BJ (cell line): Measurements from ENCODE around the gene POLR1A. TPM values are rescaled to one million over a fixed set of nuclear protein-coding genes. Genes with fewer than 3 reads are reported as not detected.

Experiments
- CTCF ChIA-PET: fragments of 350-600 bp; formaldehyde crosslinking; extraction: SDS; loops from one replicate; lab custom pipeline; 2021; ENCODE audit warnings: antibody characterized with exemption, inconsistent platforms; lab: Yijun Ruan, JAX
- POLR2A ChIA-PET: fragments of 300-600 bp; sonication (Branson Sonifier 250); formaldehyde crosslinking; extraction: SDS; loops from one replicate; lab custom pipeline; 2021; ENCODE audit warnings: antibody characterized with exemption; lab: Charles Lee
- DNase-seq: peaks from one replicate; pipeline ENCODE4 v3.0.0-alpha.2; 2011; ENCODE audit warnings: low read depth
- H3K27me3 ChIP-seq: 2 replicates; pipeline ENCODE4 v1.6.0; 2011; ENCODE audit warnings: low read length; ENCODE audit not compliant: control insufficient read depth, insufficient read depth
- H3K36me3 ChIP-seq: 2 replicates; pipeline ENCODE4 v1.5.1; 2011; ENCODE audit warnings: low read length; ENCODE audit not compliant: control insufficient read depth, insufficient read depth
- H3K4me3 ChIP-seq: 2 replicates; pipeline ENCODE4 v1.5.1; 2011; ENCODE audit warnings: low read depth, mild to moderate bottlenecking, control low read depth, low read length
- CTCF ChIP-seq: IDR thresholded peaks from 2 replicates; pipeline ENCODE4 v1.5.1; 2011; ENCODE audit warnings: low read depth, mild to moderate bottlenecking, control low read depth, inconsistent platforms, low read length, moderate library complexity; ENCODE audit not compliant: insufficient read depth
- polyA plus RNA-seq: library from polyadenylated mRNA; depleted of rRNA; stranded (reverse); fragments of >200 nt; gene quantifications from 2 replicates; pipeline ENCODE4 v1.2.3, GENCODE V29; 2011

Gene POLR1A
- polyA plus RNA-seq, 1 experiment, result 8.0 TPM

DNA sequence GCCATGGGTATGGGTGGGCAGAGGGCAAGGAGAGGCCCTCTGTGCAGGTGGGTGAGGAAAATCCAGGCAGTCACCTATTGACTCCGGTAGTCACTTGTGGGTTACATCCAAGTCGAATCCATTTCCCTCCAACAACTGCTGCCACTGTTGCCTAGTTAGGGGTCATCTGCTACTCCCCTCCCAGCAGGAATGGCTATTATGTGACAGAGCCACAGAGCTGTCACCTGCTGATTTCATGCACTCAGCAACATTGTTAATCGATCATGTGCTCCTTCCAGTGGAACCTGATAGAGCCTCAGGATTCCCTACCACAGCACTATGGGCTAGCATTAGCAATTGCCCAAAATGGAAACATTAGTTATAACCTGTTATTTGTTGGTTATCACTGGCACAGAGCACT is 31.4 kb downstream of the POLR1A start:
- Histone ChIP-seq H3K27me3 (no peaks in the 10 kb centered on the region), H3K4me3 (no peak overlapping the region), H3K36me3 (peaks cover 21% of the 10 kb centered on the region)
- CTCF ChIA-PET, result interaction anchor here (0.9 to 1.6 kb wide), 3 partner anchors 38 to 247 kb away, joined by 4 to 7 read pairs (median 5); partner anchors contain the start of gene ST3GAL5
- POLR2A ChIA-PET, result no interaction called here
- no peak for DNase-seq
- no peak for TF ChIP-seq CTCF

GRCh38 chr2:86073225-86073624 is 32.5 kb downstream of the POLR1A start:
- H3K27me3 ChIP-seq, result no peaks in the 10 kb centered on the region
- H3K4me3 ChIP-seq, result no peak overlapping the region
- TF ChIP-seq CTCF, result no peak
- POLR2A ChIA-PET, result no interaction called here
- CTCF ChIA-PET, result interaction anchor here (0.6 to 2.9 kb wide), 2 partner anchors 241 to 246 kb away, joined by 3 to 18 read pairs; no protein-coding TSS in a partner anchor
- no peak for DNase-seq
- peaks cover 23% of the 10 kb centered on the region for H3K36me3 ChIP-seq

- Histone ChIP-seq H3K36me3 (peaks cover 21% of the 10 kb centered on the region), H3K27me3 (no peaks in the 10 kb centered on the region), H3K4me3 (no peak overlapping the region)
- no peak for DNase-seq
- TF ChIP-seq CTCF, result no peak
- ChIA-PET CTCF (interaction anchor here (0.6 to 2.9 kb wide), 2 partner anchors 240 to 245 kb away, joined by 3 to 18 read pairs; no protein-coding TSS in a partner anchor), POLR2A (no interaction called here)
Measured at GRCh38 chr2:86072271-86072858, 33.3 kb downstream of the POLR1A start.

DNA sequence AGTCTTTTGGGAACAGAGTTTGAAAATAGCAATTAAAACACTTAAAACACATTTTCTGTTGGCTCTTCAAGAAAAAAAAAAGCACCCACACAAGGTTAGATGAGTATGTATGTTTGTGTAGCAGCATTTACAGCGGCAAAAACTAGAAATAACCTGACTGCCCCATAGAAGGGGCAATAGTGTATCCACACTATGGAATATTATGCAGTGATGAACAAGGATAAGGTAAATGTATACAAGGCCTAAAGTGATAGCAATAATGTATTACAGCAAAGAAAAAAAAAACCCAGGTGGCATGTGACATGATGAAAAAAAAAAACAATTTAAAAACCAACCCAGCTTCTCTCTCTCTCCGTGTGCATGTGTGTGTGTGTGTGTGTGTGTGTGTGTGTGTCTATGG is 34.8 kb downstream of the POLR1A start:
- Histone ChIP-seq H3K36me3 (peaks cover 13% of the 10 kb centered on the region), H3K4me3 (no peak overlapping the region), H3K27me3 (no peaks in the 10 kb centered on the region)
- no peak for DNase-seq
- POLR2A ChIA-PET, result no interaction called here
- CTCF ChIA-PET, result interaction anchor here (1.3 to 2.9 kb wide), 2 partner anchors 183 to 243 kb away, joined by 3 to 18 read pairs; partner anchors contain the start of gene ST3GAL5
- TF ChIP-seq CTCF, result no peak

DNA sequence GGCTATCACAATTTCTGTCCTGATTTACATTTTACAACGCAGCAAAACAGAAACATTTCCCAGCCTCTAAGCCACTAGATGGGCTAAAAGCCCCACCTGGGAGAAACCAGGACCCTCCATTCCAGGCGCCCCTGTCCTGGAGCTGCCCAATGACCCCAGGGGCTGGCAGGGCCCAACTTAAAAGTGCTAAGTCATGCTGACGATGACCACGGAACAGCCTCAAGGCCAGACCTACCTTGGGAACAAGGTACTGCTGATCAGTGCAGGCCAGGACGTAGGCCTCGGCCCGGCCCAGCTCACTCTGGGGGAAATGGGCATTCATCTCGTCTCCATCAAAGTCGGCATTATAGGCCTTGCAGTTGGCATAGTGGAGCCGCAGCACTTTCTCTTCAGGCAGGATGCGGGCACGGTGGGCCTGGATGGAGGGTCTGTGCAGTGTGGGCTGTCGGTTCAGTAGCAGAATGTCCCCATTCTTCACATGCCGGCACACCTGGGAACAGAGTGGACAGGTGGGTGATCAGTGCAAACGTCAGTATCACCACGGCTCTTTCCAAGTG is 35.8 kb downstream of the POLR1A start:
- H3K4me3 ChIP-seq, result no peak overlapping the region
- TF ChIP-seq CTCF, result no peak
- peaks cover 12% of the 10 kb centered on the region for H3K36me3 ChIP-seq
- ChIA-PET POLR2A (no interaction called here), CTCF (interaction anchor here (1.0 to 1.3 kb wide), 2 partner anchors 11 to 182 kb away, joined by 3 read pairs; partner anchors contain the start of gene ST3GAL5)
- no peak for DNase-seq
- no peaks in the 10 kb centered on the region for H3K27me3 ChIP-seq
